Left lung (tissue), 10 donors: ENCODE measurements around the gene PSMF1. TPM values are rescaled to one million over a fixed set of nuclear protein-coding genes. Genes with fewer than 3 reads are reported as not detected.
"Not testable (repeated sequence)": the region's sequence is repeated elsewhere in the genome, so short reads cannot be mapped to it uniquely, and the experiment has no call there.

ENCODE experiments used
- ATAC-seq: fragments of 200-7000 bp; cut with Tn5 transposase; one replicate; pipeline ENCODE4 v1.9.1; 2020; ENCODE audit warnings: moderate library complexity
- DNase-seq, 4 donors: peaks; one replicate each; pipeline ENCODE4 v3.0.0-alpha.2; 2013 to 2020
- H3K27ac ChIP-seq, 2 donors: fragments of 200-600 bp; sonication (generic) in 1 of 2; one replicate each; pipeline versions ENCODE4 v1.5.0 to v1.8.0; 2020 to 2021
- H3K27me3 ChIP-seq, 2 donors: fragments of 200-600 bp; sonication (generic) in 1 of 2; one replicate each; pipeline versions ENCODE4 v1.5.0 to v1.8.0; 2020 to 2021
- H3K36me3 ChIP-seq, 2 donors: fragments of 200-600 bp; sonication (generic) in 1 of 2; one replicate each; pipeline versions ENCODE4 v1.5.0 to v1.8.0; 2020 to 2021
- H3K4me1 ChIP-seq, 2 donors: fragments of 200-600 bp; one replicate each; pipeline ENCODE4 v1.8.0; 2021
- H3K4me3 ChIP-seq, 2 donors: fragments of 200-600 bp; sonication (generic) in 1 of 2; one replicate each; pipeline versions ENCODE4 v1.5.0 to v1.8.0; 2020 to 2021; ENCODE audit warnings: mild to moderate bottlenecking in 1 of 2
- H3K9me3 ChIP-seq, 2 donors: fragments of 200-600 bp; sonication (generic) in 1 of 2; one replicate each; pipeline versions ENCODE4 v1.5.0 to v1.8.0; 2020 to 2021
- intact Hi-C, 2 donors: fragments of 100-400 bp; cut with DNase I; formaldehyde crosslinking; loops; one replicate each; pipeline versions ENCODE4 v1.11.2 to v1.14.2; 2022
- polyA plus RNA-seq, 6 donors: library from polyadenylated mRNA; unstranded; fragments of 120-200 nt; gene quantifications; one replicate each; pipeline ENCODE4 v1.2.1, GENCODE V29; 2013; ENCODE audit not compliant: insufficient read length in 6 of 6
- total RNA-seq, 2 donors: library from RNA; stranded (reverse); fragmentation: NEBNext Ultra II Directional; extraction: Animal tissue kit (Norgen Biotek cat#: 25700); gene quantifications; one replicate each; pipeline ENCODE4 v1.2.1, GENCODE V29; 2021
- TF ChIP-seq, protein P1 (sequence below), 2 donors: fragments of 200-600 bp; sonication (generic) in 1 of 2; IDR thresholded peaks; one replicate each; pipeline versions ENCODE4 v1.5.0 to v1.8.0; 2021; ENCODE audit warnings: antibody characterized with exemption in 2 of 2
- donor health status: DM: no; HTN: yes; CAD: no.
- donor health status: DM: no; HTN: no; CAD: no.

PSMF1 gene
- total and polyA plus RNA-seq, 8 donors: 121 to 149 (median 130) TPM

DNA sequence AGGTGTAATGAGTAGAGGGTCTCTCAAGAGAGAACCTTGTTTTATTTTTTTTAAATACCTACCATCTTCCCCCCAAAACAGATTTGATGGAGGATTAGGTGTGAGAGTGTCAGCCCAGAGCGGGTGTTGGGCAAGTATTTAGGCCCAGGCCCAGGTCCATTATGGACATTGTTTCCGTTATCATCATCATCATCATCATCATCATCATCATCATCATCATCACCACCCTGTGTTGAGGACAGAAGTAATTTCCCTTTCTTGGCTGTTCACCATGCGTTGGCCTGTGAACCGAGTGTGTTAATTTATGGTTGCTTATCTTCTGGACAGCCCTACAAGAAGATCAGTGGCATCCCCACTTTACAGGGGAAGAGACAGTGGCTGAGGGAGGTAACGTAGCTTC lies 28.6 kb downstream of the PSMF1 start:
- Histone ChIP-seq H3K27me3 (no peaks in the 10 kb centered on the region), H3K4me3 (no peak overlapping the region), H3K9me3 (no peaks in the 10 kb centered on the region), H3K4me1 (no peaks in the 10 kb centered on the region), H3K27ac (no peak overlapping the region), H3K36me3 (peaks cover 0 to 66% of the 10 kb centered on the region in 2 donors)
- TF ChIP-seq, protein P1, sequence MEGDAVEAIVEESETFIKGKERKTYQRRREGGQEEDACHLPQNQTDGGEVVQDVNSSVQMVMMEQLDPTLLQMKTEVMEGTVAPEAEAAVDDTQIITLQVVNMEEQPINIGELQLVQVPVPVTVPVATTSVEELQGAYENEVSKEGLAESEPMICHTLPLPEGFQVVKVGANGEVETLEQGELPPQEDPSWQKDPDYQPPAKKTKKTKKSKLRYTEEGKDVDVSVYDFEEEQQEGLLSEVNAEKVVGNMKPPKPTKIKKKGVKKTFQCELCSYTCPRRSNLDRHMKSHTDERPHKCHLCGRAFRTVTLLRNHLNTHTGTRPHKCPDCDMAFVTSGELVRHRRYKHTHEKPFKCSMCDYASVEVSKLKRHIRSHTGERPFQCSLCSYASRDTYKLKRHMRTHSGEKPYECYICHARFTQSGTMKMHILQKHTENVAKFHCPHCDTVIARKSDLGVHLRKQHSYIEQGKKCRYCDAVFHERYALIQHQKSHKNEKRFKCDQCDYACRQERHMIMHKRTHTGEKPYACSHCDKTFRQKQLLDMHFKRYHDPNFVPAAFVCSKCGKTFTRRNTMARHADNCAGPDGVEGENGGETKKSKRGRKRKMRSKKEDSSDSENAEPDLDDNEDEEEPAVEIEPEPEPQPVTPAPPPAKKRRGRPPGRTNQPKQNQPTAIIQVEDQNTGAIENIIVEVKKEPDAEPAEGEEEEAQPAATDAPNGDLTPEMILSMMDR (IDR thresholded peaks at IDR 0.05): no peak
- ATAC-seq: no peak
- intact Hi-C loops: no loop called here
- DNase-seq: no peak

DNA sequence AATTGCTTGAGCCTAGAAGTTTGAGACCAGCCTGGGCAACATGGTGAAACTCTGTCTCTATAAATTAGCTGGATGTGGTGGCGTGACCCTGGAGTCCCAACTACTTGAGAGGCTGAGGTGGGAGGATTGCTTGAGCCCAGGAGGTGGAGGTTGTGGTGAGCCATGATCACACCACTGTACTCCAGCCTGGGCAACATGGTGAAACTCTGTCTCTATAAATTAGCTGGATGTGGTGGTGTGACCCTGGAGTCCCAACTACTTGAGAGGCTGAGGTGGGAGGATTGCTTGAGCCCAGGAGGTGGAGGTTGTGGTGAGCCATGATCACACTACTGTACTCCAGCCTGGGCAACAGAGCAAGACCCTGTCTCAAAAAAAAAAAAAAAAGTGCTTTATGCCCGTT lies 31.4 kb downstream of the PSMF1 start:
- H3K4me1 ChIP-seq, H3K27me3 ChIP-seq, H3K27ac ChIP-seq, intact Hi-C loops, DNase-seq, H3K9me3 ChIP-seq, H3K4me3 ChIP-seq, ATAC-seq: not testable (repeated sequence)
- H3K36me3 ChIP-seq: peaks cover 0 to 63% of the 10 kb centered on the region in 2 donors

DNA sequence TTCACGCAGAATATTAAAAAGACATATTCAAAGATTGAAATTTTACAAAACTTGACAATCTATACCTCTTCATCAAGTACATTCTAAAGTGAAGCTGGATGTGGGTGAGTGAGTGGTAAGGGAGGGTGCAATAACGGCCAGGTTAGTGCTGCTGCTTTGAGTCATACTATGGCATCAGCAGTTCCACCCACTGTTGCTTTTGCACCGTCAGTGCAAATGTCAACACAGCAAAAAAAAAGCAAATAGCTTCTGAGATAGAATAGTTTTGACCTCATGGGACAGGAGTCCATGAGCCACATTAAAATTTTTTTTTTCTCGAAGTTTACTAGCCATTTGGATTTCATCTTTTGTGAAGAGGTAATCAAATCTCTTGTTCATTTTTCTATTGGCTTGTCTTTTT lies 31.8 kb downstream of the PSMF1 start:
- TF ChIP-seq, protein P1 (IDR thresholded peaks at IDR 0.05): no peak
- intact Hi-C loops: no loop called here
- no peak overlapping the region for H3K4me3 ChIP-seq
- H3K27ac ChIP-seq: no peak overlapping the region
- no peaks in the 10 kb centered on the region for H3K9me3 ChIP-seq
- H3K36me3 ChIP-seq: peaks cover 0 to 63% of the 10 kb centered on the region in 2 donors
- no peaks in the 10 kb centered on the region for H3K27me3 ChIP-seq
- DNase-seq (no peak), ATAC-seq (peak; percentile 39)
- H3K4me1 ChIP-seq: no peaks in the 10 kb centered on the region

DNA sequence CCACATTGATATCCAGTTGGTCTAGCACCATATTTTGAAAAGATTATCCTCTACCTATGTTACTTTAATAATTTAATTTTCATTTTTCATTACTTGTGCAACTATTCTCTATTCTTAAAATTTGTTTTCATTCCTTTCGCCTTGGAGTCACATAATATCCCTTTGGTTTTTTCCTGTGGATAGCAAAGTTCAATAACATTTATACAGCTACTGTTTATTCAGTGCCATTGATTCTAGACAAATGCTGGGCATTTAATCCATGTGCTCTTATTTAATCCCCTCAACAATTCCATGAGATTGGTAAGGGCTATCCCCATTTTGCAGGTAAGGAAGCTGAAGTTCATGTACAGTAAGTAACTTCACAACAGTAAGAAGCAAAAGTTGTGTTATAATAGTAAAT lies 32.6 kb downstream of the PSMF1 start:
- ATAC-seq (no peak), DNase-seq (no peak)
- Histone ChIP-seq H3K9me3 (no peaks in the 10 kb centered on the region), H3K4me1 (no peaks in the 10 kb centered on the region), H3K27me3 (no peaks in the 10 kb centered on the region), H3K4me3 (no peak overlapping the region), H3K27ac (no peak overlapping the region), H3K36me3 (peaks cover 0 to 60% of the 10 kb centered on the region in 2 donors)
- intact Hi-C loops: no loop called here
- TF ChIP-seq, protein P1 (IDR thresholded peaks at IDR 0.05): no peak

DNA sequence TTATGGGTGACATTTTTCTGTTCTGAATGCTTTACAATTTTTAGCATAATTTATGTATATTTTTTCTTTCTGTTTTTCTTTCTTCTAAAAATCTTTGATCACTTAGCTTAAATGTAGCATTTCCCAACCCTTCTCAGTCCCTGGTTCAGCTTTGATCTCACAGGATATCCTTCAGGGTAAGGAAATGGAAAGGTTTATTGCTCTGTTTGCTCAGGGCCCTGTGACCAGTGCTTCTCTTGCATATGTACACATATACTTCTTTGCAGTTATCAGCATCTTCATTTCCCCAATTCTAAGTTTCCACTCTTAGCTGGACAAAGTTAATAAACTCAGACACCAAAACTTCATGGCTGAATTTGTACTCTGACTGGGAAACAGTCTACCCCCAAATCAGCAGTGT lies 35.8 kb downstream of the PSMF1 start:
- TF ChIP-seq, protein P1 (IDR thresholded peaks at IDR 0.05): no peak
- Histone ChIP-seq H3K9me3 (no peaks in the 10 kb centered on the region), H3K4me3 (no peak overlapping the region), H3K36me3 (peaks cover 0 to 58% of the 10 kb centered on the region in 2 donors), H3K4me1 (no peaks in the 10 kb centered on the region), H3K27ac (no peak overlapping the region), H3K27me3 (no peaks in the 10 kb centered on the region)
- DNase-seq (no peak), ATAC-seq (no peak)
- intact Hi-C loops: no loop called here

DNA sequence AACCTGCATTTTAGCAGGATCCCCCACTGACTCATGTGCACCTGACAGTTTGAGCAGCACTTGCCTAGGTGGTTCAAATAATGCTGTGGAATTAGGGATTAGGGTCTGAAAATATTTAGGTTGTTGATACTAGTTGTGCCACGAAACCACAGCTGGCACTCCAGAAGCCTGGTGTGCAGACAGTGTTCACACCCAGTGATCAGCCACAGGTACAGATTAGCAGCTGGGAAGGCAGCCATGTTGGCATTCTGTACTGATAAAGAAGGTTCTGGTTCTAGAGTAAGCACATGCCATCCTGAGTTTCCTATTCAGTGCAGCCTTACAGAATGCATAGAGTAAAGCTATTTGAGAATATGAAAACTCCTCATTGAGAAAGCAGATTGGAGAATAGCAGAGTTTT lies 36.3 kb downstream of the PSMF1 start:
- intact Hi-C loops: no loop called here
- TF ChIP-seq, protein P1 (IDR thresholded peaks at IDR 0.05): no peak
- Histone ChIP-seq H3K36me3 (peaks cover 0 to 63% of the 10 kb centered on the region in 2 donors), H3K9me3 (no peaks in the 10 kb centered on the region), H3K4me3 (no peak overlapping the region), H3K4me1 (no peaks in the 10 kb centered on the region), H3K27ac (no peak overlapping the region), H3K27me3 (no peaks in the 10 kb centered on the region)
- DNase-seq (no peak), ATAC-seq (no peak)
